Muscle of leg (tissue), 16 donors: ENCODE results near the gene KCNA1. TPM values are rescaled to one million over a fixed set of nuclear protein-coding genes. Genes with fewer than 3 reads are reported as not detected.
A peak's percentile ranks its signal among the peaks of the same experiment; 100 is the strongest.

Source experiments
- DNase-seq: peaks from one replicate; pipeline ENCODE4 v3.0.0; 2013
- H3K27ac ChIP-seq: one replicate; pipeline ENCODE4 v1.5.1; 2013; ENCODE audit warnings: mild to moderate bottlenecking, low read length, control low read depth
- H3K27me3 ChIP-seq: one replicate; pipeline ENCODE4 v1.6.1; 2013; ENCODE audit warnings: low read length; ENCODE audit not compliant: control insufficient read depth, insufficient read depth
- H3K36me3 ChIP-seq: one replicate; pipeline ENCODE4 v1.6.1; 2013; ENCODE audit warnings: low read length; ENCODE audit not compliant: control insufficient read depth, insufficient read depth
- H3K4me1 ChIP-seq: one replicate; pipeline ENCODE4 v1.6.1; 2013; ENCODE audit warnings: low read length; ENCODE audit not compliant: control insufficient read depth, insufficient read depth
- H3K4me3 ChIP-seq: one replicate; pipeline ENCODE4 v1.5.1; 2013; ENCODE audit warnings: low read length, control low read depth
- H3K9me3 ChIP-seq: replicated peaks from 2 replicates; pipeline ENCODE4 v1.6.1; 2013; ENCODE audit warnings: low read depth, low read length; ENCODE audit not compliant: control insufficient read depth
- WGBS: methylation state at CpG from one replicate; pipeline ENCODE4 v1.1.5; 2013; ENCODE audit warnings: missing lambda C conversion rate; ENCODE audit not compliant: insufficient coverage; 5-methylcytosine and 5-hydroxymethylcytosine counted together
- long read RNA-seq, 11 donors: transcript quantifications; one replicate each; lab custom pipeline, GENCODE V29; 2026
- polyA plus RNA-seq, 8 donors: library from polyadenylated mRNA; unstranded; fragments of 120-200 nt; gene quantifications; one replicate each; pipeline versions ENCODE4 v1.2.1 to v1.2.3, GENCODE V29; 2013; ENCODE audit warnings: inconsistent platforms in 1 of 8, low replicate concordance in 1 of 8; ENCODE audit not compliant: insufficient read length in 8 of 8, insufficient read depth in 1 of 8
- total RNA-seq: library from RNA; stranded (reverse); fragments of 120-200 nt; gene quantifications from one replicate; pipeline ENCODE4 v1.2.4, GENCODE V29; 2013

The KCNA1 gene
- total RNA-seq (4.0 TPM), polyA plus RNA-seq (1 to 10 TPM in 5 of 8 donors, under 1 TPM in 3; 0.20 to 2.8 (median 1.1) TPM)
- long read RNA-seq, donor 1: 0 reads
- long read RNA-seq, donor 2: 0 reads
- long read RNA-seq, donor 3: 0 reads
- long read RNA-seq, donor 4: 0 reads
- long read RNA-seq, donor 5, full-length matches to known transcripts: 3 of 3 reads
- long read RNA-seq, donor 5, partial matches to known transcripts: 0 of 3 reads
- long read RNA-seq, donor 5, other reads (novel, unspliced or antisense): 0 of 3 reads
- long read RNA-seq, donor 6: 0 reads
- long read RNA-seq, donor 7: 0 reads
- long read RNA-seq, donor 8: 0 reads
- long read RNA-seq, donor 9: 0 reads
- long read RNA-seq, donor 10: 0 reads
- long read RNA-seq, donor 11, full-length matches to known transcripts: 1 of 1 reads
- long read RNA-seq, donor 11, partial matches to known transcripts: 0 of 1 reads
- long read RNA-seq, donor 11, other reads (novel, unspliced or antisense): 0 of 1 reads

GRCh38 chr12:4909734-4910501 lies at the start of gene KCNA1:
Gene KCNA1, plus strand, starts transcription at chr12:4909905. Its CDS starts 1,474 bp downstream, at chr12:4911379.
- no peaks in the 10 kb centered on the region for H3K36me3 ChIP-seq
- H3K4me3 ChIP-seq: peak within 1 kb of the TSS; percentile 45
- H3K27ac ChIP-seq: no peak within 1 kb of the TSS
- peak; percentile 83 for DNase-seq
- H3K9me3 ChIP-seq: peaks cover 4% of the 10 kb centered on the region
- peaks cover 21% of the 10 kb centered on the region for H3K4me1 ChIP-seq
- peaks cover 73% of the 10 kb centered on the region for H3K27me3 ChIP-seq
- WGBS: under 1% methylated on average over 58 of the region's 67 CpGs

GRCh38 chr12:4860741-4861140 lies 49.0 kb upstream of the KCNA1 start:
- H3K27me3 ChIP-seq: peaks cover 33% of the 10 kb centered on the region
- H3K36me3 ChIP-seq: no peaks in the 10 kb centered on the region
- H3K27ac ChIP-seq: no peak overlapping the region
- H3K4me3 ChIP-seq: no peak overlapping the region
- WGBS: 86% methylated on average over 3 of the region's 6 CpGs
- H3K9me3 ChIP-seq: no peaks in the 10 kb centered on the region
- no peak for DNase-seq
- H3K4me1 ChIP-seq: peaks cover 24% of the 10 kb centered on the region

GRCh38 chr12:4862809-4863208 lies 46.9 kb upstream of the KCNA1 start:
- peaks cover 27% of the 10 kb centered on the region for H3K27me3 ChIP-seq
- peaks cover 19% of the 10 kb centered on the region for H3K4me1 ChIP-seq
- H3K36me3 ChIP-seq: no peaks in the 10 kb centered on the region

GRCh38 chr12:4864575-4864974 lies 45.1 kb upstream of the KCNA1 start:
- H3K9me3 ChIP-seq: no peaks in the 10 kb centered on the region

More at GRCh38 chr12:4862809-4863208, 46.9 kb upstream of the KCNA1 start:
- H3K27ac ChIP-seq: no peak overlapping the region
- DNase-seq: no peak
- no peaks in the 10 kb centered on the region for H3K9me3 ChIP-seq
- H3K4me3 ChIP-seq: no peak overlapping the region
- WGBS: 100% methylated on average over 2 of the region's 2 CpGs

GRCh38 chr12:4865246-4865645 lies 44.5 kb upstream of the KCNA1 start:
- Histone ChIP-seq H3K4me1 (peaks cover 3% of the 10 kb centered on the region), H3K27me3 (peaks cover 18% of the 10 kb centered on the region), H3K36me3 (no peaks in the 10 kb centered on the region), H3K27ac (no peak overlapping the region), H3K9me3 (no peaks in the 10 kb centered on the region), H3K4me3 (no peak overlapping the region)
- DNase-seq: no peak
- WGBS: 66% methylated on average over 4 of the region's 5 CpGs

More at GRCh38 chr12:4864575-4864974, 45.1 kb upstream of the KCNA1 start:
- no peak overlapping the region for H3K4me3 ChIP-seq
- DNase-seq: no peak
- H3K4me1 ChIP-seq: peaks cover 8% of the 10 kb centered on the region
- H3K27ac ChIP-seq: no peak overlapping the region
- peaks cover 19% of the 10 kb centered on the region for H3K27me3 ChIP-seq
- WGBS: 80% methylated on average over 7 of the region's 9 CpGs
- H3K36me3 ChIP-seq: no peaks in the 10 kb centered on the region

GRCh38 chr12:4866299-4866698 lies 43.4 kb upstream of the KCNA1 start:
- 25% methylated on average over 7 of the region's 9 CpGs for WGBS
- H3K4me1 ChIP-seq: no peaks in the 10 kb centered on the region
- no peaks in the 10 kb centered on the region for H3K36me3 ChIP-seq
- no peak for DNase-seq
- no peak overlapping the region for H3K27ac ChIP-seq
- H3K4me3 ChIP-seq: no peak overlapping the region
- no peaks in the 10 kb centered on the region for H3K9me3 ChIP-seq
- H3K27me3 ChIP-seq: peaks cover 24% of the 10 kb centered on the region

- no peak overlapping the region for H3K27ac ChIP-seq
- no peaks in the 10 kb centered on the region for H3K36me3 ChIP-seq
- no peak overlapping the region for H3K4me3 ChIP-seq
- peaks cover 28% of the 10 kb centered on the region for H3K27me3 ChIP-seq
- no peaks in the 10 kb centered on the region for H3K9me3 ChIP-seq
- DNase-seq: no peak
- WGBS: no CpG with 5 or more reads among the region's 5 CpGs
- H3K4me1 ChIP-seq: no peaks in the 10 kb centered on the region
Observed at GRCh38 chr12:4867384-4867783, 42.3 kb upstream of the KCNA1 start.

- DNase-seq: no peak
- H3K9me3 ChIP-seq: no peaks in the 10 kb centered on the region
- no peak overlapping the region for H3K4me3 ChIP-seq
- H3K36me3 ChIP-seq: no peaks in the 10 kb centered on the region
- no peak overlapping the region for H3K27ac ChIP-seq
- H3K4me1 ChIP-seq: no peaks in the 10 kb centered on the region
- 80% methylated on average over 1 of the region's 3 CpGs for WGBS
- H3K27me3 ChIP-seq: peaks cover 25% of the 10 kb centered on the region
Observed at GRCh38 chr12:4870423-4870822, 39.3 kb upstream of the KCNA1 start.

- no peak overlapping the region for H3K27ac ChIP-seq
- peaks cover 14% of the 10 kb centered on the region for H3K27me3 ChIP-seq
- 90% methylated on average over 5 of the region's 9 CpGs for WGBS
- no peaks in the 10 kb centered on the region for H3K36me3 ChIP-seq
- no peaks in the 10 kb centered on the region for H3K4me1 ChIP-seq
- no peak overlapping the region for H3K4me3 ChIP-seq
- no peak for DNase-seq
- no peaks in the 10 kb centered on the region for H3K9me3 ChIP-seq
Observed at GRCh38 chr12:4871514-4871913, 38.2 kb upstream of the KCNA1 start.

- Histone ChIP-seq H3K9me3 (no peaks in the 10 kb centered on the region), H3K27ac (no peak overlapping the region), H3K27me3 (peaks cover 12% of the 10 kb centered on the region), H3K4me3 (no peak overlapping the region), H3K36me3 (no peaks in the 10 kb centered on the region), H3K4me1 (no peaks in the 10 kb centered on the region)
- DNase-seq: no peak
- WGBS: no CpG with 5 or more reads among the region's 1 CpG
Observed at GRCh38 chr12:4873947-4874346, 35.8 kb upstream of the KCNA1 start.
